Tibial nerve (tissue), 4 donors: ENCODE results near the gene ZNF786. TPM values are rescaled to one million over a fixed set of nuclear protein-coding genes. Genes with fewer than 3 reads are reported as not detected.

Source experiments
- DNase-seq, 2 donors: peaks; one replicate each; pipeline ENCODE4 v3.0.0-alpha.2; 2019; ENCODE audit warnings: low spot score in 2 of 2
- H3K27ac ChIP-seq, 4 donors: fragments of 200-600 bp; sonication (generic) in 3 of 4; one replicate each; pipeline ENCODE4 v1.5.1; 2017 to 2019; ENCODE audit warnings: mild to moderate bottlenecking in 1 of 4
- H3K27me3 ChIP-seq, 2 donors: fragments of 200-600 bp; sonication (generic) in 1 of 2; one replicate each; pipeline versions ENCODE4 v1.5.1 to v1.6.0; 2017 to 2019
- H3K36me3 ChIP-seq, 3 donors: fragments of 200-600 bp; sonication (generic); one replicate each; pipeline ENCODE4 v1.5.1; 2018 to 2019
- H3K4me1 ChIP-seq, 4 donors: fragments of 200-600 bp; sonication (generic) in 3 of 4; one replicate each; pipeline ENCODE4 v1.5.1; 2017 to 2019
- H3K4me3 ChIP-seq, 4 donors: fragments of 200-600 bp; sonication (generic) in 3 of 4; one replicate each; pipeline ENCODE4 v1.5.1; 2017 to 2019; ENCODE audit warnings: mild to moderate bottlenecking in 1 of 4, moderate library complexity in 1 of 4
- H3K9me3 ChIP-seq, 4 donors: fragments of 200-600 bp; sonication (generic) in 3 of 4; one replicate each; pipeline ENCODE4 v1.5.1; 2017 to 2019
- CTCF ChIP-seq, 5 experiments: fragments of 200-600 bp in 3 of 5; fragments of 450-650 bp in 2 of 5; sonication (generic) in 3 of 5; IDR thresholded peaks; one replicate each; pipeline ENCODE4 v1.5.1; 2016 to 2019; ENCODE audit warnings: antibody characterized with exemption in 5 of 5, mild to moderate bottlenecking in 3 of 5, moderate library complexity in 2 of 5
- EP300 ChIP-seq, 2 donors: sonication (generic); formaldehyde crosslinking; IDR thresholded peaks; one replicate each; pipeline ENCODE4 v1.6.1; 2017; ENCODE audit warnings: antibody characterized with exemption in 2 of 2, mild to moderate bottlenecking in 1 of 2
- POLR2A ChIP-seq, 2 donors: fragments of 450-650 bp; IDR thresholded peaks; one replicate each; pipeline ENCODE4 v1.6.1; 2017; ENCODE audit warnings: antibody characterized with exemption in 2 of 2, mild to moderate bottlenecking in 2 of 2, moderate library complexity in 2 of 2
- WGBS, 2 donors: methylation state at CpG; one replicate each; pipeline ENCODE4 v1.1.5; 2018; 5-methylcytosine and 5-hydroxymethylcytosine counted together
- total RNA-seq, 4 donors: library from RNA; depleted of rRNA; stranded (reverse); fragments of >200 nt; gene quantifications; one replicate each; pipeline ENCODE4 v1.1.0, GENCODE V29; 2016

ZNF786 gene
- total RNA-seq, 4 donors from 2014 or later, result 6.9 to 9.0 (median 8.5) TPM

DNA sequence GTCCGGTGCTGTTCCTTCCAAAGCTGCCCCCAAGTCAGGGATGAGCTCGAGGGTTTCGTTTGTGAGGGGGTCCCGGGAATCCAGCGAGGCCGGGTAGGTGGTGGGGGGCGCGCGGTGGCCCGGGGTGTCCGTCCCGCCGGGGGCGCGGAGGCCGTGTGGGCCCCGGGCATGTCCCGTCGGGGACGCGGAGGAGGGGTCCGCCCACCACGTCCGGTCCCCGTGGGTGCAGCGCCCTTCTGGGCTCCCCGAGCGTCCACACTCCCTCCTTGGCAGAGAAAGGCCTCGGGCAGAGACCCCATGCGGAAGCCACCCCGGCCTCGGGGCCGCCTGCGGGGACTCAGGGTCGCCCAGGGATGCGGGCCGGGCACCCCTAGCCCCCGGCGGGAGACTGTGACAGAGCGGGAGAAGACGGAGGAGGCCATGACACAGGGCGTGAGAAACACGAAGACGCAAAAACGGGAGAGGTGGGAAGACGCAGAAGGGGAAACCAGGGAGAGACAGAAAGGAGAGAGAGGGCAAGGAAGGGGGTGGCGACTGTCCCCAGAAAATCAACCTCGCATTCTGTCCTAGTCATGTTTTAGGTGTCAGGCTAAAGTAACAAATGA, 36.2 kb upstream of the ZNF786 start:
- 0% methylated on average over 29 to 48 of the region's 48 CpGs for WGBS, 2 donors
- Histone ChIP-seq H3K36me3 (peaks cover 0 to 25% (median 0%) of the 10 kb centered on the region in 3 donors), H3K27ac (peak overlapping the region; percentile 92 to 97 (median 94)), H3K4me3 (peak overlapping the region; percentile 76 to 98 (median 82)), H3K27me3 (no peaks in the 10 kb centered on the region), H3K4me1 (peaks cover 0 to 21% (median 12%) of the 10 kb centered on the region in 4 donors), H3K9me3 (peaks cover 0 to 8% (median 0%) of the 10 kb centered on the region in 4 donors)
- TF ChIP-seq EP300 (IDR thresholded peaks at IDR 0.05) (no peak), POLR2A (IDR thresholded peaks at IDR 0.05) (no peak), CTCF (IDR thresholded peaks at IDR 0.05) (no peak)
- no peak for DNase-seq

DNA sequence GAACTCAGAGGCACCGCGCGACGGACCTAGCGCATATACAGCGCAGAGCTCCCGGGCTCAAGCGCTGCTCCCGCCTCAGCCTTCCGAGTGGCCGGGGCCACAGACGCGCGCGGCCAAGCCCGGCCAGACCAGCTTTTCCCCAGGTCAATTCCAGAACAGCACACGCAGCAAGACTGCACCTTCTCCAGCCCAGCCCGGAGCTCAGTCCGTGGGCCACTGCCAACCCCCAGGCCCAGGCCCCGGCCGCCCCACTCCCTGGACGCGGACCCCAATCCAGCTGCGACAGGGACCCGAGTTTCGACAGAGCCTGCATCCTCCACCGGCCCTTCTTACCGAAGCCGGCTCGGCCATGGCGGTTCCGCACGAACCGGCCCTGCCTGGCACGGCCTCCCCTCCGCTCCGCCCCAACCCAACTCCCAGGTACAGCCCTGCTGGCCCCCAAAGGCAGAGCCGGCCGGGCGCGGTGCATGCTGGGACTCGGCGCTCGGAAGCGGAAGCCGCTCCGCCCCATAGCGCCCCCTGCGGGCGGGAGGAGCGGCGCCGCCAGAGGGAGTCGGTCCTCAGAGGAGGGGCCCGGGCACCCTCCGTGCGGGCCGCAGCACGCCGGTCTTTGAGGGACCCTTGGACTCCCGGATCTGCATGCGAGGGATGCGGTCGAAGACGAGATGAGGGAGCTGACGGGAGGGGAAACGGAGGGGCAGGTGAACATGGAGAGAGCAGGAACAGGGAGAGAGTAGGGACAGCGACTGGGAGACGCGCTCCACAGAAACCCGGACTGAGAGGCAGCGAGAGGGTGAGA, 35.5 kb upstream of the ZNF786 start, which contains the start of gene ZNF425:
TSS of gene ZNF425 (minus strand) at position 462 of the 799 bp plus-strand sequence. CDS start at position 351, 111 bp downstream.
- Histone ChIP-seq H3K4me1 (peaks cover 0 to 21% (median 12%) of the 10 kb centered on the region in 4 donors), H3K27ac (peak within 1 kb of the TSS; percentile 92 to 97 (median 94)), H3K36me3 (peaks cover 0 to 18% (median 0%) of the 10 kb centered on the region in 3 donors), H3K9me3 (peaks cover 0 to 5% (median 0%) of the 10 kb centered on the region in 4 donors), H3K4me3 (peak within 1 kb of the TSS; percentile 76 to 98 (median 82)), H3K27me3 (no peaks in the 10 kb centered on the region)
- DNase-seq, result peak; percentile 78 to 81
- TF ChIP-seq CTCF (IDR thresholded peaks at IDR 0.05) (peak; percentile 97 to 99 (median 98)), EP300 (IDR thresholded peaks at IDR 0.05) (peak; percentile 30 to 95), POLR2A (IDR thresholded peaks at IDR 0.05) (peak; percentile 84 to 91)
- 0% methylated on average over 33 to 58 of the region's 72 CpGs for WGBS, 2 donors

- H3K27me3 ChIP-seq, result no peaks in the 10 kb centered on the region
- DNase-seq, result no peak
- peak overlapping the region; percentile 76 to 98 (median 82) for H3K4me3 ChIP-seq
- H3K9me3 ChIP-seq, result no peaks in the 10 kb centered on the region
- peak overlapping the region; percentile 92 to 97 (median 94) for H3K27ac ChIP-seq
- WGBS, 2 donors, result 3 to 5% methylated on average over 17 to 21 of the region's 21 CpGs
- no peak for TF ChIP-seq CTCF (IDR thresholded peaks at IDR 0.05)
- no peak for TF ChIP-seq EP300 (IDR thresholded peaks at IDR 0.05)
- TF ChIP-seq POLR2A (IDR thresholded peaks at IDR 0.05), result no peak
- H3K36me3 ChIP-seq, result peaks cover 0 to 11% (median 0%) of the 10 kb centered on the region in 3 donors
- H3K4me1 ChIP-seq, result peaks cover 0 to 21% (median 12%) of the 10 kb centered on the region in 4 donors
Measured at GRCh38 chr7:149125189-149125862, 34.8 kb upstream of the ZNF786 start.

- Histone ChIP-seq H3K4me3 (no peak overlapping the region), H3K27me3 (no peaks in the 10 kb centered on the region), H3K4me1 (no peaks in the 10 kb centered on the region), H3K27ac (no peak overlapping the region), H3K9me3 (no peaks in the 10 kb centered on the region), H3K36me3 (peaks cover 0 to 43% (median 0%) of the 10 kb centered on the region in 3 donors)
- no peak for DNase-seq
- TF ChIP-seq CTCF (IDR thresholded peaks at IDR 0.05) (no peak), POLR2A (IDR thresholded peaks at IDR 0.05) (no peak), EP300 (IDR thresholded peaks at IDR 0.05) (no peak)
- 92% methylated on average over 12 of the region's 12 CpGs for WGBS, 2 donors
Measured at GRCh38 chr7:149109969-149110368, 19.5 kb upstream of the ZNF786 start.
